ENCODE results near the gene FGD3.

DNA sequence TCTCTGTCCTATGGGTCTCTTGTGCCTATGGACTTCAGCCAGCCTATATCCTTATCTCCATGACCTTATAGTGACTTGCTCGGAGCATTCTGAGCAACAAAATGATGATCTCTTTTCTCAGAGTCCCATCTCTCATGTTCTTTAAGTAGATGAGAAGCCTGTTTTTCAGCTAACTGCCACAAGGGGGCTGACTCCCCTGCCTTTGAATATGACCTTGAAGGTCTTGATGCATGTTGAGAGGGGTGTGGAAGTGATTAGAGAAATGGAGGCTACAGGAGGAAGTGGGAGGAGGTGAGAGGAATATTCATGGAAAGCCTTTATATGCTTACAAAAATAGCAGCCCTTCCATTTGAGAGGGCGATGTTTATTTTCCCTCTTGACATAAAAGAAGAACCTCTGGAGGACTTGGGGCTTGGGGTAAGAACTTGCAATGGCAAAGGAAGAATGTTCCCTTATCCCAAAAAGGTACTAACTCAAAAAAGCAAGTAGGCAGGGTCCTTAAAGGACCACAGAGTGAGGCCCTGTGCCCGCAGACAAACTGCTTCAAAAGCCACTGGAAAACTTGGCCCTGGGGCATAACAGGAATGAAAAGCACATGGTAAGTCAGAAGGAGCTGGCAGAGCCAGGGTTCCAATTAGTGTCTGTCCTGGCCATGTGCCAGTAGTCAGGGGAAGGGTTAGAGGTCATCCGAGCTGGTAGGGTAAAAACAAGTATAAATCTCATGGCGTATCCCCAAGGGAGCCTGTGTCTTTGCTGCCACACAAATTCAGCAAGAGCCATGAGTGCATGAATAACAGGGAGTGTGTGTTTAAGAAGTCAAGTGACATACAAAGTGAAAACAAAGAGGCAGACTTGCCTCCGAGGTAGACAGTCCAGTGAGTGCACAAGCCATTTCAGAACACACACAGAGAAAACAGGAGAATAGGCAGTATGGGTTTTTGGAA, 39.1 kb downstream of the FGD3 start:
- no peak for TF ChIP-seq EZH2phosphoT487 (IDR thresholded peaks at IDR 0.05; ENCODE audit: insufficient read depth, low read depth)
- TF ChIP-seq EZH2 (IDR thresholded peaks at IDR 0.05; ENCODE audit: insufficient read depth, poor library complexity, severe bottlenecking): no peak
